ENCODE results near the gene NFASC.

Gene NFASC

DNA sequence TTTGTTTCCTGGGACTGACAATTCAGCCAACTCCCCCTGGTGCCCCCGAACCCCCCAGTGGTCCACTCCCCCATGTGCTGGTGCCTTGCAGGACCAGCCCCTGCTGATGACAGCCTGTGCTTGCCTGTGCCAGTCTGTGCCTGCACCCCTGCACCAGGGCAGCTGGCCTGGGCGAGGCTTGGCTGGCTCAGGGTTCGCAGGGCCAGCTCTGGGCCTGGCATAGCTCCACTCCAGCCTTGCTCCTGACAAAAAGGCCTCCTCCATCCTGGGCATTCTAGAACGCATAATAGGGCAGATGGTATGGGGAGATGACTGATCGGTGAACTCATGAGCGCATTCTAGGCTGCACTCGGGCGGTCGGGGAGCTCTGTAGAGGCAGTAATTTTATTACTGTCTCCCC, 177.7 kb downstream of the NFASC start:
- no peak for DNase-seq (ENCODE audit: low read depth)
- TF ChIP-seq, protein P1, sequence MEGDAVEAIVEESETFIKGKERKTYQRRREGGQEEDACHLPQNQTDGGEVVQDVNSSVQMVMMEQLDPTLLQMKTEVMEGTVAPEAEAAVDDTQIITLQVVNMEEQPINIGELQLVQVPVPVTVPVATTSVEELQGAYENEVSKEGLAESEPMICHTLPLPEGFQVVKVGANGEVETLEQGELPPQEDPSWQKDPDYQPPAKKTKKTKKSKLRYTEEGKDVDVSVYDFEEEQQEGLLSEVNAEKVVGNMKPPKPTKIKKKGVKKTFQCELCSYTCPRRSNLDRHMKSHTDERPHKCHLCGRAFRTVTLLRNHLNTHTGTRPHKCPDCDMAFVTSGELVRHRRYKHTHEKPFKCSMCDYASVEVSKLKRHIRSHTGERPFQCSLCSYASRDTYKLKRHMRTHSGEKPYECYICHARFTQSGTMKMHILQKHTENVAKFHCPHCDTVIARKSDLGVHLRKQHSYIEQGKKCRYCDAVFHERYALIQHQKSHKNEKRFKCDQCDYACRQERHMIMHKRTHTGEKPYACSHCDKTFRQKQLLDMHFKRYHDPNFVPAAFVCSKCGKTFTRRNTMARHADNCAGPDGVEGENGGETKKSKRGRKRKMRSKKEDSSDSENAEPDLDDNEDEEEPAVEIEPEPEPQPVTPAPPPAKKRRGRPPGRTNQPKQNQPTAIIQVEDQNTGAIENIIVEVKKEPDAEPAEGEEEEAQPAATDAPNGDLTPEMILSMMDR (IDR thresholded peaks at IDR 0.05; ENCODE audit: control insufficient read depth, extremely low read depth, insufficient read depth) = no peak
- no peak overlapping the region for H3K4me3 ChIP-seq (ENCODE audit: low read depth, low read length)

DNA sequence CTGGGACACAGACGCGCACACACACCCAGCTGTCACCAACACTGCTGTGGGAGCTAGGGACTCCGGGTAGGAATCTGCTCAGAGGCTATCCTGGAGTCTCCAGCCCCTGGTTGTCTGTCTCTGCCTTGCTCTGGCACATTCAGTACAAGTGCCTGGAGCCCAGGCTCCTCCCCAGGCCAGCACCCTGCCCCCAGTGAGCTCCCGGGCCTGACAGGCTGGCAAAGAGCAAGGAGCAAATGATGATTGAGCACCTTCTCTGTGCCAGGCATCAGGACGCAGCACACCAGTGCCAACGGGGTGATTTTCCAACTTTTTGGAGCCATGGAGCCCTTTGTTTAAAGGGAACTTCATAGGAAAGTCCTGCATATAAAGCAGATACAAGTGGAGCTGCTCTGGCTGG, 178.8 kb downstream of the NFASC start:
- no peak for DNase-seq (ENCODE audit: low read depth)
- TF ChIP-seq, protein P1 (IDR thresholded peaks at IDR 0.05; ENCODE audit: control insufficient read depth, extremely low read depth, insufficient read depth) = no peak
- no peak overlapping the region for H3K4me3 ChIP-seq (ENCODE audit: low read depth, low read length)

DNA sequence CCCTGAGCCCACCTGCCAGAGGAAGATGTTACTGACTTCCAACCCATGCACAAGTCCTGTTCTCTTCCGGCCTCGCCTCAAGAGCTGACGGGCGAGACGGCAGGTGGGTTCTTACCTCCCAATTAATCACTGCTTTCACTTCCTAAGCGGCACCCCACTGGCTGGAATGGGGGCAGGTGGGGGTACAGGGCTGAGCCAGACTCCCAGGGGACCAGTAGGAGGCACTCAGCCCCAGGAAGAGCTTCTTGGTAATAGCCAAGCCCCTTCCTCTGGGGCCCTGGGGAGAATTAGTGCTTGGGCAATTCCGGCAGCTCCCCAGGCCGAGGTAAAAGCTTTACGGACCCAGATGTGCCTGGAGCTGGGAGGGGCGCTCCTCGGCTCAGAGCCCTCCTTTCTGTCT, 182.0 kb downstream of the NFASC start:
- DNase-seq (ENCODE audit: low read depth) = no peak
- no peak overlapping the region for H3K4me3 ChIP-seq (ENCODE audit: low read depth, low read length)
- TF ChIP-seq, protein P1 (IDR thresholded peaks at IDR 0.05; ENCODE audit: control insufficient read depth, extremely low read depth, insufficient read depth) = no peak

DNA sequence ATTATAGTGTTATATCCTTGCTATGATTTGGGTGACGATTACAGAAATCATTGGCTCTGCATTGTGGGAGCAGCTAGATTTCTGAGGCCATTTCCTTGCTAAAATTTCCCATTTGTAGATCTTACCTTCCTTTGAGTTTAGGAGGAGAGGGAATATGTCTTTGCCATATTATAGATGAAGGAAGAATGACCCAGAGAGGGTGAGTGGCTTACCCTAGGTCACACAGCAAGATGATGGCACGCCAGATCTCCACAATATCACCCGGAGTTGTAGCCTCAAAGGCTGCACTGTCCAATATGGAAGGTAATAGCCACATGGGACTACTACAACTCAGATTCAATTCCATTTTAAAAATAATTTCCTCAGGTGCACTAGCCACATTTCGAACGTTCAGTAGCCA, 182.6 kb downstream of the NFASC start:
- no peak for DNase-seq (ENCODE audit: low read depth)
- H3K4me3 ChIP-seq (ENCODE audit: low read depth, low read length) = no peak overlapping the region
- TF ChIP-seq, protein P1 (IDR thresholded peaks at IDR 0.05; ENCODE audit: control insufficient read depth, extremely low read depth, insufficient read depth) = no peak

DNA sequence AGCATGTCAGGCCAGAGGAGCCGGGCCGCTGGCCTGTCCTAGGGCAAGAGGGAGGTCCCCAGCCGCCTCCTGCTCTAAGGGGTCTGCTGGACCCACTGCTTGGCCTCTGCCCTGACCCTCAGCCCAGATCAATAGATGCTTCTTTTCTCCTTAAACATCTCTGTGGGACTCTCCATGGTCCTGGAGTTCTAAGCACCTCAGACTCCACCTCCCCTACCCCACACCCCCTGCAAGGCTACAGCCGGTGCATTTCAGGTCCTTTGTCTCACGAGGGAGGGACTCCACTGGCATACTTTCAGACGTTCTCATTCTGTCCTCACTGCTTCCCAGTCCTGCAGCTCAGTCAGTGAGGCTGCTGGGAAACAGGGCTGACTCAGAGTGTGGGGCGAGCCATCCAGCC, 183.4 kb downstream of the NFASC start:
- H3K4me3 ChIP-seq (ENCODE audit: low read depth, low read length) = no peak overlapping the region
- TF ChIP-seq, protein P1 (IDR thresholded peaks at IDR 0.05; ENCODE audit: control insufficient read depth, extremely low read depth, insufficient read depth) = no peak
- DNase-seq (ENCODE audit: low read depth) = no peak

DNA sequence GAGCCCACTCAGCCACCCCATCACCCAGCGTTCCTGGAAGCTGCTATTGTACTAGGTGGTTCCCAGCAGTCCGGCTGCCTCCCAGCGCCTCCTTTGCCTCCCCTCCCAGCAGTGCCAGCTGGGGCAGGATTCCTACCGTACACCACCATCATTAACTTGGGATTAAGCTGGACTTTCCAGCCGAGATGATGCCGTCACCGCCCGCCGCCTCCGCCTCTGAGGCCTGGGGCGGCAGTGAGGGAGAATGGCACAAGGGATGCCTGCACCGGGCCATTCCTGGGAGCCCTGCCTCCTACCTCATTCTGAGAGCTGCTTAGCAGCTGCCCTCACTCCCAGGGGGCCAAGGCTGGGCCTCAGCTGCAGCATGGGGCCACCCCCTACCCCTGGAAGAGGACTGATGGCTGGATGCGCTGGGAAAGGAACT, 185.5 kb downstream of the NFASC start:
- TF ChIP-seq, protein P1 (IDR thresholded peaks at IDR 0.05; ENCODE audit: control insufficient read depth, extremely low read depth, insufficient read depth) = no peak
- no peak for DNase-seq (ENCODE audit: low read depth)
- no peak overlapping the region for H3K4me3 ChIP-seq (ENCODE audit: low read depth, low read length)

DNA sequence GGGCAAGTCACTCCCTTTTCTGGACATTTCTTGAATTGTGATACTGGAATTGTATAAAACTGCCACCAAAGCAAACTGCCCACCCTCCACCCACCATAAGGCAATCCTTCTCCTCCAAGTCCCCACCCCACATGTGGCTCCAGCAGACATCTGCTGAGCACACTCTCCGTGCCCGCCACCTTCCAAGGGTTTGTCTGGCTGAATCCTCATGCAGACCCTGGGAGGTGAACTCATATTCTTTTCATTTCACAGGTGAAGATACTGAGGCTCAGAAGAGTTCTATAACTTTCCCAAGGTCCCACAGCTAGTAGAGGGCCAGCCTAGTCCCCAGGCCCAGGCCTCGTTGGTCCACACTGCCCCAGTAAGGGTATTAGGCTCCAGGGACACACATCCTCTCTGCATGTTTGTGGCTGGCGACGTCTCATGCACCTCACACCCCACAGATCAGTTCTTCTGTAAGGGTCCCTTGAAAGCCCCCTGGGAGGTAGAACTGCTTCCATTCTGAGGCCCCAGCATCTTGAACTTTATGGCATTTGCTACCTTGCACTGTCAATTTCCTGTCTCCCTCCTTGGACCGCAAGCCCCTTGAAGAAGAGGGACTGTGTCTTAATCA, 186.4 kb downstream of the NFASC start:
- TF ChIP-seq, protein P1 (IDR thresholded peaks at IDR 0.05; ENCODE audit: control insufficient read depth, extremely low read depth, insufficient read depth) = no peak
- DNase-seq (ENCODE audit: low read depth) = no peak
- no peak overlapping the region for H3K4me3 ChIP-seq (ENCODE audit: low read depth, low read length)

Data from LNCaP clone FGC (cell line).